Esophagus muscularis mucosa (tissue), 3 donors: ENCODE measurements around the gene PSMA5.

Experiments
- CTCF ChIP-seq, 3 experiments: fragments of 200-600 bp in 2 of 3; fragments of 450-650 bp in 1 of 3; sonication (generic) in 2 of 3; IDR thresholded peaks; one replicate each; pipeline ENCODE4 v1.5.1; 2017 to 2019; ENCODE audit warnings: antibody characterized with exemption in 3 of 3, mild to moderate bottlenecking in 2 of 3, moderate library complexity in 1 of 3
- POLR2AphosphoS5 ChIP-seq, 2 donors: sonication (generic); formaldehyde crosslinking; IDR thresholded peaks; one replicate each; pipeline ENCODE4 v1.6.1; 2017; ENCODE audit warnings: antibody characterized with exemption in 2 of 2

- TF ChIP-seq CTCF (IDR thresholded peaks at IDR 0.05): no peak
- no peak for TF ChIP-seq POLR2AphosphoS5 (IDR thresholded peaks at IDR 0.05)
Measured at GRCh38 chr1:109396871-109397580, 29.2 kb downstream of the PSMA5 start.
